H1 (cell line): Measurements from ENCODE around the gene ZNF814. TPM values are rescaled to one million over a fixed set of nuclear protein-coding genes. Genes with fewer than 3 reads are reported as not detected.

Experiments
- ASH2L ChIP-seq: fragments of 200-600, 300-600 bp; sonication (generic); IDR thresholded peaks from one replicate; pipeline ENCODE4 v1.7.1; 2017; ENCODE audit warnings: low read length
- BCL11A ChIP-seq, 2 experiments: IDR thresholded peaks; one replicate each; pipeline ENCODE4 v1.6.1; 2011; ENCODE audit warnings: low read depth in 2 of 2, low read length in 2 of 2, mild to moderate bottlenecking in 2 of 2
- CBX8 ChIP-seq: fragments of 300-800, 300-1000 bp; sonication (generic); IDR thresholded peaks from 2 replicates; pipeline ENCODE4 v1.7.1; 2016; ENCODE audit warnings: low read depth, low read length, borderline replicate concordance
- JUN ChIP-seq: IDR thresholded peaks from 2 replicates; pipeline ENCODE4 v1.6.1; 2011; ENCODE audit warnings: low read depth, mild to moderate bottlenecking, improper control_type of control experiment, low read length
- PHF8 ChIP-seq: fragments of 200-600 bp; sonication (generic); conservative IDR thresholded peaks from 2 replicates; pipeline ENCODE4 v1.7.1; 2012; ENCODE audit warnings: low read depth, mild to moderate bottlenecking, inconsistent platforms, low read length, moderate library complexity
- RXRA ChIP-seq: IDR thresholded peaks from 2 replicates; pipeline ENCODE4 v1.6.1; 2011; ENCODE audit warnings: low read depth, mild to moderate bottlenecking, low read length, moderate library complexity; ENCODE audit not compliant: insufficient read depth
- SAP30 ChIP-seq: fragments of 300-600 bp; sonication (generic); IDR thresholded peaks from 2 replicates; pipeline ENCODE4 v1.7.1; 2012; ENCODE audit warnings: low read length, moderate library complexity, mild to moderate bottlenecking, inconsistent platforms; ENCODE audit not compliant: insufficient read depth, insufficient replicate concordance
- SIX5 ChIP-seq: IDR thresholded peaks from 2 replicates; pipeline ENCODE4 v1.6.1; 2011; ENCODE audit warnings: mild to moderate bottlenecking, low read depth, low read length
- TBP ChIP-seq: IDR thresholded peaks from 2 replicates; pipeline ENCODE4 v1.6.1; 2011; ENCODE audit warnings: low read depth, low read length, improper control_type of control experiment
- polyA plus RNA-seq, 7 experiments: library from polyadenylated mRNA; depleted of rRNA in 3 of 7; stranded (reverse) in 5 of 7; unstranded in 2 of 7; fragments of >200 nt in 5 of 7; fragments of 200-250 nt in 2 of 7; gene quantifications; 1 replicate in 5 of 7; 2 replicates in 1 of 7; 4 replicates in 1 of 7; pipeline versions ENCODE4 v1.2.1 to v1.2.3, GENCODE V29; 2011 to 2013; ENCODE audit warnings: missing spikeins in 2 of 7, mixed read lengths in 2 of 7
- total RNA-seq: library from RNA; stranded (reverse); fragmentation: NEBNext Ultra II Directional; extraction: Animal tissue kit (Norgen Biotek cat#: 25700); gene quantifications from 2 replicates; pipeline ENCODE4 v1.2.1, GENCODE V29; 2021
- TF ChIP-seq, protein P1 (sequence below): IDR thresholded peaks from 2 replicates; pipeline ENCODE4 v1.6.1; 2012; ENCODE audit warnings: inconsistent platforms

Gene ZNF814
- total and polyA plus RNA-seq, 2 of the 8 experiments (the other 6 are each of a cell fraction or from before 2014, with no cell fraction given), result 90.9 to 99.6 TPM

DNA sequence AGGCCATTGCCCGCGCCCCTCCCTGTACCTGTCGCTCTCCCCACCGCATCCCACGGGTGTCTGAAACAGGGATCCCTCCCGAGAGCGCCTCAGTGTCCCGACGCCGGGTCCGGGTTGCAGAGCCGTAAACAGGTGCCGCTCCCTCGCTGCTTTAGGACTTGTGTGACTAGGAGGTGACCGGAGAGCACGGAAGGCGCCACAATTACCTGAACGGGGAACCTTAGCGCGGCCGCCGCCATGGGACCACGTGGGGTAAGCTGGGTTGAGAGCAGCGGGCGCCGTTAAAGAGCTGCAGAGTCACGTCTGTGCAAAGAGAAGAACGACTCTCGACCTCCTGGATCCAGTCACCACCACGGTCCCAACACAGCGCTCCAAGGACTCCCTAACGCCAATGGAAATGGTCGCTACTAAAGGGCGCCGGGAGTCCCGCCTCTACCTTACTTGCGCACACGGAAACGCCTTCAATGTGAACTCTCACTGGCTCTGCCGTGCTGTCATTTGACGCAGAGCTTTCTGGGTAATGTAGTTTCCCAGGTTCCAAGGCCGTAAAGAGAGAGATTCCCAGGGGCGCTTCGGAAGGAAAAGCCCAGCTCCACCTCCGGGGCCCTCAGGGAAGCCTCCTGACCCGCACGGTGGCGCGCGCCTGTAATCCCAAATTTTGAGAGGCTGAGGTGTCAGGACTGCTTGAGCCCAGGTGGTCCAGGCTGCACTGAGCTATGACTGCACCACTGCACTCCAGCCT lies 74.2 kb downstream of the ZNF814 start, which contains the start of gene ZNF552 (continued):
- no peak for TF ChIP-seq BCL11A (IDR thresholded peaks at IDR 0.05; ENCODE audit: low read depth in 2 of 2, low read length in 2 of 2)
- peak; percentile 63 for TF ChIP-seq PHF8
- TF ChIP-seq SAP30, result peak; percentile 37
- no peak for TF ChIP-seq JUN
- TF ChIP-seq TBP, result peak; percentile 88
- peak; percentile 86 for TF ChIP-seq SIX5
- peak; percentile 68 for TF ChIP-seq ASH2L
- TF ChIP-seq, protein P1, sequence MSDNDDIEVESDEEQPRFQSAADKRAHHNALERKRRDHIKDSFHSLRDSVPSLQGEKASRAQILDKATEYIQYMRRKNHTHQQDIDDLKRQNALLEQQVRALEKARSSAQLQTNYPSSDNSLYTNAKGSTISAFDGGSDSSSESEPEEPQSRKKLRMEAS, result peak; percentile 45; the same call in 1 of the 2 replicates
- TF ChIP-seq RXRA, result no peak
- no peak for TF ChIP-seq CBX8
